Thyroid gland (tissue), 4 donors: Measurements from ENCODE around the gene BACH2.

Source experiments
- CTCF ChIP-seq, 6 experiments: fragments of 200-600 bp in 3 of 6; fragments of 450-650 bp in 3 of 6; sonication (generic) in 3 of 6; IDR thresholded peaks; one replicate each; pipeline ENCODE4 v1.5.1; 2016 to 2019; ENCODE audit warnings: antibody characterized with exemption in 6 of 6, mild to moderate bottlenecking in 2 of 6, inconsistent platforms in 1 of 6, moderate library complexity in 1 of 6
- POLR2A ChIP-seq, 2 donors: fragments of 450-650 bp; IDR thresholded peaks; one replicate each; pipeline ENCODE4 v1.6.1; 2017; ENCODE audit warnings: antibody characterized with exemption in 2 of 2, mild to moderate bottlenecking in 2 of 2, moderate library complexity in 1 of 2

GRCh38 chr6:90193359-90193758, 103.3 kb downstream of the BACH2 start:
- TF ChIP-seq CTCF (IDR thresholded peaks at IDR 0.05) (no peak), POLR2A (IDR thresholded peaks at IDR 0.05) (no peak)
